RWPE2 (cell line): ENCODE measurements around the gene HEATR9.

ENCODE experiments used
- ATAC-seq: fragments of 200-7000 bp; cut with Tn5 transposase; 3 replicates; pipeline ENCODE4 v1.9.1; 2021; ENCODE audit warnings: low read depth
- DNase-seq: peaks from one replicate; pipeline ENCODE4 v3.0.0-alpha.2; 2020; ENCODE audit warnings: low spot score
- H3K27ac ChIP-seq: fragments of 450-650 bp; 2 replicates; pipeline ENCODE4 v1.5.1; 2017; ENCODE audit warnings: mild to moderate bottlenecking; ENCODE audit not compliant: poor library complexity, severe bottlenecking
- H3K27me3 ChIP-seq: fragments of 250-450 bp; sonication (Bioruptor Pico); 2 replicates; pipeline ENCODE4 v1.5.1; 2021; ENCODE audit warnings: mild to moderate bottlenecking, moderate library complexity; ENCODE audit not compliant: insufficient read depth, poor library complexity, severe bottlenecking
- H3K36me3 ChIP-seq: fragments of 250-450 bp; sonication (Bioruptor Pico); 2 replicates; pipeline ENCODE4 v1.5.1; 2020; ENCODE audit warnings: low read depth, mild to moderate bottlenecking, moderate library complexity
- H3K4me1 ChIP-seq: fragments of 250-450 bp; sonication (Bioruptor Pico); 2 replicates; pipeline ENCODE4 v1.5.1; 2021; ENCODE audit warnings: mild to moderate bottlenecking, moderate library complexity; ENCODE audit not compliant: insufficient read depth, poor library complexity, severe bottlenecking
- H3K4me3 ChIP-seq: fragments of 250-450 bp; sonication (Bioruptor Pico); 2 replicates; pipeline ENCODE4 v1.5.1; 2021; ENCODE audit warnings: mild to moderate bottlenecking, moderate library complexity; ENCODE audit not compliant: severe bottlenecking
- H3K9me3 ChIP-seq: fragments of 250-450 bp; sonication (Bioruptor Pico); 2 replicates; pipeline ENCODE4 v1.5.1; 2021; ENCODE audit warnings: mild to moderate bottlenecking, moderate library complexity; ENCODE audit not compliant: severe bottlenecking
- CTCF ChIP-seq: fragments of 450-650 bp; IDR thresholded peaks from one replicate; pipeline ENCODE4 v1.5.1; 2017; ENCODE audit warnings: mild to moderate bottlenecking, moderate library complexity; ENCODE audit not compliant: poor library complexity, severe bottlenecking

HEATR9 gene

GRCh38 chr17:35849469-35850348 is 19.0 kb downstream of the HEATR9 start:
- no peak overlapping the region for H3K27ac ChIP-seq
- no peaks in the 10 kb centered on the region for H3K9me3 ChIP-seq
- peak; percentile 86 for TF ChIP-seq CTCF
- H3K4me3 ChIP-seq: no peak overlapping the region
- H3K4me1 ChIP-seq: no peaks in the 10 kb centered on the region
- peaks cover 50% of the 10 kb centered on the region for H3K36me3 ChIP-seq
- no peaks in the 10 kb centered on the region for H3K27me3 ChIP-seq
- ATAC-seq (peak; percentile 79), DNase-seq (no peak)

- Histone ChIP-seq H3K27me3 (no peaks in the 10 kb centered on the region), H3K36me3 (peaks cover 69% of the 10 kb centered on the region), H3K9me3 (no peaks in the 10 kb centered on the region), H3K4me1 (no peaks in the 10 kb centered on the region), H3K4me3 (no peak overlapping the region), H3K27ac (no peak overlapping the region)
- no peak for DNase-seq
- ATAC-seq: peak; percentile 15; the same call in 1 of the 3 replicates
- TF ChIP-seq CTCF: no peak
Measured at GRCh38 chr17:35847633-35848373, 20.9 kb downstream of the HEATR9 start.

- no peak for TF ChIP-seq CTCF
- no peak for ATAC-seq
- Histone ChIP-seq H3K27ac (no peak overlapping the region), H3K4me3 (no peak overlapping the region), H3K9me3 (no peaks in the 10 kb centered on the region), H3K36me3 (peaks cover 77% of the 10 kb centered on the region), H3K4me1 (no peaks in the 10 kb centered on the region), H3K27me3 (no peaks in the 10 kb centered on the region)
- no peak for DNase-seq
Measured at GRCh38 chr17:35847006-35847405, 21.7 kb downstream of the HEATR9 start.

GRCh38 chr17:35846055-35846809 is 22.5 kb downstream of the HEATR9 start:
- Histone ChIP-seq H3K27me3 (no peaks in the 10 kb centered on the region), H3K36me3 (peaks cover 85% of the 10 kb centered on the region), H3K9me3 (no peaks in the 10 kb centered on the region), H3K4me3 (no peak overlapping the region), H3K4me1 (no peaks in the 10 kb centered on the region), H3K27ac (no peak overlapping the region)
- ATAC-seq: no peak
- no peak for TF ChIP-seq CTCF
- DNase-seq: no peak
